ENCODE results near the gene RPIA.
"Not testable (repeated sequence)": the region's sequence is repeated elsewhere in the genome, so short reads cannot be mapped to it uniquely, and the experiment has no call there.

Gene RPIA

DNA sequence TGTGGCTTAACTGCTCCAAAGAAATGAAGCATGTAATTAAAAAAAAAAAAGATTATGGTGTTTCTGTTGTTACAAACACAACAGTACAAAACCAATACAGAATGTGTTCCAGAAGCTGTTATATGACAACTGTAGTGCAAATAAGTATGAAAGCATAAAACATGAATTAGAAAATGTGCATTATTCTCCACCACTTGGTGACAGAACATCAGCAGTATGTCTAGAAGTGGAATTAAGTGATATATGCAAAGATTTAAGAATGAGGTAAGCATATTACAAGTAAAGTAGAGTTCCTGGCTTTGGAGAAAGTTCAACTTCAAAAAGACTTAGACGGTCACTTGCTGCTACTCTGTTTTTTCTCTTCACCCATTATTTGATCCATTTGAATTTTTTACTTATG lies 105.0 kb downstream of the RPIA start:
- DNase-seq, result not testable (repeated sequence)

DNA sequence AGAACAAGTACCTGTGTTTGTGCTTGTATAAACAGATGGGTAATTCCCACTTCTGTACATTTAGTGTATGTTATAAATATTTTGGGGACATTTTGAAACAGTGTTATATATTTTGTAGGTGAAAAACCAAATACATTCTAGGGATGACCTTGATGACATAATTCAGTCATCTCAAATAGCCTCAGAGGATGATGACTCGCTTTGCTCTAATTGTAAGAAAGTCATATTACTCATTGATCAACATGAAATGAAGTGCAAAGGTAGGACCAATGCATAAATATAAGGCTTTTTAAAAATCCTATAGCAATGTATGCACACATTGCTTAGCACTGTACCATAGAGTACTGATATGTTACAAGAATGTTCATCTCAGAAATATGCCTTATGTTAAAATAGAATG lies 105.7 kb downstream of the RPIA start:
- not testable (repeated sequence) for DNase-seq

Data from midbrain (tissue), 1 donor.